GM19438 (cell line): ENCODE results near the gene FANCG.

Experiments used
- ATAC-seq: cut with Tn5 transposase; IDR thresholded peaks from one replicate; pipeline ENCODE4 v1.9.1; 2021; ENCODE audit warnings: low read depth; ENCODE audit not compliant: unreplicated experiment

FANCG gene

DNA sequence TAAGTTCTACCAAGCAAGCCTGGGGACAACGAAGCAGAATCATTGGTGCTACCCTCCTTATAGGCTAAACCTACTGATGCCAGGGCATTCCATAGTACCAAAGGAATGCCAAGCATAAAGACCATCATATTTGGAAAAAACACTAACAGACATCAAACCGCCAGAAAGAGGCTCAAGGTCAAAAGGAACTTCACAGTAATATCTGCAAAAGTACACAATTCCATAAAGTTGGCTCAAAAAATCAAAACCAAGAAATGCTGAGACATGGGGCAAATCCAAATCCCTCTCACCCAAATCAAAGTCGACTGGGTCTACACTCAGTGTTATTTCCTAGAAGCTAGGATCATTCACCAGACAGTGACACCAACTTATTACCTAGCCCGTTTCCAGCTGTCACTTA lies 10.7 kb downstream of the FANCG start:
- no peak for ATAC-seq

DNA sequence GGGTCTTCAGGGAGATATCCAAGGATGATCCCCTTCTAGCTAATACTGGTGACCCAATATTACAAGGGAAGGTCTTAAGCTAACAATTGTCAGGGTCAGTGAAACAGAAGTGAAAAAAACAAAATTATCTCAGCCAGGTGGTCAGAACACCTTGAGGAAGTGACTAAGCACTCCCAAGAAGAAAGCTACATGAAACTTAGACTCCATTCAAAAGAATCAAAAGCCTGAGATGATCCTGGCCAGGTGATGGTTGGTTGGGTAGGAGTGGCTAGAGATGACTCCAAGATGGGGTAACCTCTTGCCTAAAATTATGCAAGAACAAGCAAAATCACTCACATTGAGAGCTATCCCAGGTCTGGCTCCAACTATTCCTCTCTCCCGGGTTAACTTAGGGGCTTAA lies 12.7 kb downstream of the FANCG start:
- no peak for ATAC-seq

DNA sequence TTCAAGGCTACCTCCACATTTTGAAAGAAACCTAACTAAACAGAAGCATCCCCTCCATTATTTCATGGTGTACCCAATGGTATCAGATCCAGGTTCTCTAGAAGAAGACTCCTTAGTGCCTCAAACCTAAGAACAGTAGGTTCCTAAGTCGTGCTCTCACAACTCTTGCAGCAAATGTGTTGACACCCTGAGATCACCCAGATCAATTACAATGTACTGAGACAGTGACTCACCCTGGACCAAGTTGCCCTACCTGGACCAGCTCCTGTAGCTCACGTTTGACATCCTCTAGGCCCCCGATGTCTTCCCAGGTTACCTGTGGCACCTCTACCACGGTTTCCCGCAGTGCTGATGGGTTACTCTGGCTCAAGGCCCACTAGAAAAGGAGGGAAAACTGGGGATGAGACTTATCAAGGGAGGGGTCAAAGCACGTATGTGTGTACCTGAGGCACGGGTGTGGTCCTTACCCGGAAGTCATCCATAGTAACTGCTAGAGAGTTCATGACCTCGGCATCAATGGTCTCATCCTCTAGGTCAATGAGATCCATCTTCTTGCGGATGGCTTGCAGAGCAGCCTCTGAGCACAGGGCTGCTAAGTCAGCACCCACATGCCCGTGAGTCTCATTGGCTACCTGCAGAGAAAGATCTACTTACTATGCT lies 19.1 kb downstream of the FANCG start:
- ATAC-seq, result no peak

DNA sequence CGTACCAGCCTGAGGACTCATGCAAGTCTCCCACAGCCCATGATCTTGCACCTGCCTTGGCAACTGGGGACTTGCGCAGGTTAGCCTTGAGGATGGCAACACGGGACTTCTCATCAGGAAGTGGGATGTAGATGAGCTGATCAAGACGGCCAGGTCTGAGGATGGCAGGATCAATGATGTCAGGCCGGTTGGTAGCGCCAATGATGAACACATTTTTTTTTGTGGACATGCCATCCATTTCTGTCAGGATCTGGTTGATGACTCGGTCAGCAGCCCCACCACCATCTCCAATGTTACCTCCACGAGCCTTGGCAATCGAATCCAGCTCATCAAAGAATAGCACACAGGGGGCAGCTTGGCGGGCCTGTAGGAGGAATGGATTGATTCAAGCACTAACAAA lies 20.3 kb downstream of the FANCG start:
- no peak for ATAC-seq

DNA sequence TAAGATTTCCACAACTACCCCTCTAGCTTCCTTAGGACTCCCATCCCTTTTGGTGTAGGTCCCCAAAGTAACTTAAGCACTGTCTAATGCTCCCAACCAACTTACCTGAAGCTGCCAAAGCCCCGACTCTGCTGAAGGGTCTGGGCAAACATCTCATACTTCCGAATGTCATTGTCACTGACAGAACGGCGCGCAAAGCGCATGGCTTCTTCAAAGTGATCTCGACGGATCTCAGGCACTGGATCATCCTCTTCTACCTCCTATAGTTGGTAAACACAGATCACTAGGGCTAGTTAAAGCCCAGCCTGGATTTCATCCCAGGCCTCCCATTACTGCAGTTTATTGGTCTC lies 22.5 kb downstream of the FANCG start:
- no peak for ATAC-seq

DNA sequence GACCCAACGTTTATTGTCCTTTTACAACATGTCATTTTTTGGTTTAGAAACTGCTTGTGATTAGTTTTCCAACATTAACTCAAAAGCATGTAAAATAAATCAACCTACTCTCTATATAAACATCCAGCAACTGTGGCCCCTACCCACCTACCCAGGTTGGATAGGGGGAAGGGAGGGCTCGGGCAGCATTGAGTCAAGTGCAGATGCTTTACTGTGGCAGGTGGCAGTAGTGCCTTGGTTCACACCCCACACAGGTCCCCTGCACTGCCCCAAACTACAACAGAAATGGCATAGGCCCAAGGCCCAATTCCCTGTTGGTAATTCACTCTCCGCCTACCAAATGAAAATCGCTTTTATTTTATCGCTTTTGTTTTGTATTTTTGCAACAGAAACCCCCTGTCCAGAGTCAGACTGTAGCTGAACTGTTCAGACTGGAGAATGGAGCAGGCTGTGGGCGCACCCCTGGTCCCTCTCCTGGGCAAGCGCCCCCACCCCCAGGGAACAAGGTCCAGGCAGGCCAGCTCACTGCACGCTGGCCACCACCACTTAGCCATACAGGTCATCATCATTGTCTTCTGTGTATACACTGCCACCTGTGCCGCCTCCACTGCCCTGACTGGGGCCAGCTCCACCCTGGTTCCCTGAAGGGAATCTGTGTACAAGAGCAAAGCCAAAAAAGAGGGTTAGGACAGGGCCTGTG lies 23.0 kb downstream of the FANCG start:
- no peak for ATAC-seq

DNA sequence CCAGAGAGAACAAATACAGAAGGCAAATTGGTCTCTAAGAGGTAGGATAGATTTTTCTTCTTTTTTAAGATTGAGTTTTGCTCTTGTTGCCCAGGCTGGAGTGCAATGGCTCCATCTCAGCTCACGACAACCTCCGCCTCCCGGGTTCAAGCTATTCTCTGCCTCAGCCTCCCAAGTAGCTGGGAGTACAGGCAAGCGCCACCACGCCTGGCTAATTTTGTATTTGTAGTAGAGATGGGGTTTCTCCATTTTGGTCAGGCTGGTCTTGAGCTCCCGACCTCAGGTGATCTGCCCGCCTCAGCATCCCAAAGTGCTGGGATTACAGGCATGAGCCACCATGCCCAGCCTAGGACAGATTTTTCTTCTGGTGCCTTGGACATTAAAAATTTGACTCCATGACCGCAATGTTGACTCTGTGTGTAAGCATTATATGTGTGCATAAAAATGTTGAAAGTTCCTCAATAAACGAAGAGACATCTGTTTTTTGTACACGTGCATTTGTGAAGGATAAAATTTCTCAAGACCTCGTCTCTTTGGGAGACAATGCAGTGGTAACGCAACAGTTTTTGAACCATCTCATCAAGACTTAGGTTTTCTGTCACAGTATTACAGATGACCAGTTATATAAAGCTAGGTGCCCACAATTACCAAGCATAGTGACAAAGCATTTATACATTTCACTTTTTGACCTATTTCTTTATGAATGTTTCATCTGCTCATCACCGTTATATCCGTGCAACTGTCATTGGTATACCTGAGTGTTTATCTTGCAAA lies 24.7 kb downstream of the FANCG start:
- ATAC-seq, result no peak

DNA sequence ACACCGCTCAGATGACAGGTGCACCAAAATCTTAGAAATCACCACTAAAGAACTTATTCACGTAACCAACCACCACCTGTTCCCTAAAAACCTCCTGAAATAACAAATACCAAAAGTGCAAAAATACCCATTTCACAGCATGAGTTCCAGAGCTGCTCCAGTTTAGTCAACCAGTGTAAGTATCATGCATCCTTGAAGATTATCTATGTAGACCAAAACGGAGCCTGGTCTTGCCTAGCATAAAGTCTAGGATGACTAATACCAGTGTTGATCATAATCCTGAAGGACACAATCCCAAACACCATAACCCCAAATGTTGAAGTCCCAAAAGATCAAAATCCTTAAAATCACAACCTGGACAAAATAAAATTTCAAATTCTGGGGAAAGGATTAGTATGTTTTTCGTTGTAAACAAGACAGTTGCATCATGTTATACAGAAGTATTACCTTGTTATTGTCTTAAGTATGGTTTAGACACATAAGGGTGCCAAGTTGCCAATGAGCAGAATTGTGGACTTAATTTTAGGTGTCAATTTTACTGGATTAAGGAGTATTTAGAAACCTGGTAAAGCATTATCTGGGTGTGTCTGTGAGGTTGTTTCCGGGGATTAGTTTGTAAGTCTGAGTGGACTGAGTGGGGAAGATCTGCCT lies 25.4 kb downstream of the FANCG start:
- no peak for ATAC-seq

DNA sequence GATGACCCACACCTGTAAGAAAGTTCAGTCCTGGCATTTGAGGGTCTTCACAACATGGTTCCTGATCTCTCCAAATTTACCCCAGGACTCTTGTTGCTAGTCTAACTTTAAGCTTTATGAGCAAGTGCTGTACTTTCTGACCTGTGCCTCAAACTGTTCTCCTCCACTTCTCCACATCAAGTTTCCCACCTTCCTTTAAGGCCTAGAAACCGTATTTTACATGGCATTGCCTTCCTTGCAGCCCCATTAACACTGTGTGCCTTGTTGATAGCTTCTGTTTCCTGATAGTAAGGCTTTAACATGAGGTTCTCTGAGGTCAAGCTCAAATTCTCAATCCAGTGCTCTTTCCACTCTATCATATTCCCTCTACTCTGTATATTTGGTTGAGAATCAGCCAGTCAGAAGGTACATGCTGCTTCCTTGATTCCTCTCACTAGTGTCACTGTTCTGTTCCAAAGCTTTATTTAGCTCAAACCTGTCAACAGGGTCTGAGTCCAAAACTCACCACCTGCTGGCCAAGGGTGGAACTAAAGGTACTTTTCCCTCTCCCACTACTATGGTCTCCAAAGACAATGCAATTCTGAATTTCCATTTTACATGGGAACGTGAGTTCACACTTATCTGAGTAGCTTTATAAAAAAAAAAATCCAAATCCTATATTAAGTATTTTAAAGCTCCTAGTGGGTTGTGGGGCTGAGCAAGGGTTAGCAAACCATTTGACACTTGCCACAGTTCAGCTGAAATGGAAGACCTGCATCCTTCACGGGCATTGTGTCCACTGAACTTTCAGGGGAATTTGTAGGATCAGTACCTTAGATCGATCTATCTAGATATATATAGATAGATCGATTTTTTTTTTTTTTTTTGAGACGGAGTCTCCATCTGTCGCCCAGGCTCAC lies 28.4 kb downstream of the FANCG start:
- no peak for ATAC-seq

DNA sequence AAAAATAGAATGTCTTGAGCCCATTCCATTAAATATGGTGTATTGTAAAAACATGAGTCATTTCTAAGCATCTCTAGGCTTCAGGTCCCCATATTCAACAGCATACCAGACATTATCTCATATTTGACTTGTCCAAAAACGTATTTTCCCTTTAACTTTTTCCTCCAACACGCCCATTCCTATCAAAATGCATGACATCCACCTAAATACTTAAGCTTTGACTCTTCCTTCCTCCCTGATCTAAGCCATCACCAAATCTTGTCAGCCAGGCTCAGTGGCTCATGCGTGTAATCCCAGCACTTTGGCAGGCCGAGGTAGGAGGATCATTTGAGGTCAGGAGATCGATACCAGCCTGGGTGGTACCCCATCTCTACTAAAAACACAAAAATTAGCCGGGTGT lies 31.2 kb downstream of the FANCG start:
- ATAC-seq, result no peak

DNA sequence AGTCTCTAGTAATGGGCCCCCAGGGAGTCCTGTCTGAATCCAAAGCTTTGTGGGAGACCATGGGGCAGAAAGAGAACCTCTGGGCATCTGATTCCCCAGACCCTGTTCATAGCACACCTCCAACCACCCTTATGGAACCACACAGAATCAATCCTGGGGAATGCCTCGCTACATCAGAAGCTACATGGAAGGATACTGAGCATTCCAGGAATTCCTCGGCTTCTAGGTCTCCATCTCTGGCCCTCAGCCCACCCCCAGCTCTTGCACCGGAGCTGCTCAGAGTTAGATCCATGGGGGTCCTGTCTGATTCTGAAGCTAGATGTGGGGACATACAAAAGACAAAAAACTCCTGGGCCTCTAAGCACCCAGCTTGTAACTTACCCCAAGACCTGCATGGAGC lies 35.7 kb downstream of the FANCG start:
- no peak for ATAC-seq

DNA sequence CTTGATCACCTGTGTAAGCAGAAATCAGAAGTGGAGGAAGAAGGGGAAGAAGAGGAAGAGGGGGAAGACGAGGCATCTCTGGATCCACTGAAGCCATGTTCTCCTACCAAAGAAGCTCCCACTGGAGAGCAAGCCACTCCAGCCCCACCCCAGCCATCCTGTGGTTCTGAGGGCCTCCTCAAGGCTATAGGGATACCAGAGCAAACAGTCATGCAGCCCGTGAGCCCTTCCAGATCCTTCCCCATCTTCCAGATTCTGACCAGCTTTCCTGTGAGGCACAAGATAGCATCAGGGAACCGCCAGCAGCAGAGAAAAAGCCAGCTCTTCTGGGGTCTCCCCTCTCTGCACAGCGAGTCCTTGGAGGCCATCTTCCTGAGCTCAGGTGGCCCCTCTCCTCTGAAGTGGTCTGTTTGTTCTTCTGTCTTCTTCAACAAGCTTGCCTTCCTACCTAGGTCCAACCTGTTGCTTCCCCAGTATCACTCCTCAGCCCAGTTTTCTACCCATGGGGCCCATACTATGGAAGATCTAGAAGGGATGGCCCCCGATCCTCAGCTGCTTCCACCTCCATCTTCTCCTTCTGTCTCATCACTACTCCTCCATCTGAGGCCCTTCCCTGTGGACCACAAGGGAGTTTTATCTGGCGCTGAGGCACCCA lies 36.7 kb downstream of the FANCG start:
- no peak for ATAC-seq

DNA sequence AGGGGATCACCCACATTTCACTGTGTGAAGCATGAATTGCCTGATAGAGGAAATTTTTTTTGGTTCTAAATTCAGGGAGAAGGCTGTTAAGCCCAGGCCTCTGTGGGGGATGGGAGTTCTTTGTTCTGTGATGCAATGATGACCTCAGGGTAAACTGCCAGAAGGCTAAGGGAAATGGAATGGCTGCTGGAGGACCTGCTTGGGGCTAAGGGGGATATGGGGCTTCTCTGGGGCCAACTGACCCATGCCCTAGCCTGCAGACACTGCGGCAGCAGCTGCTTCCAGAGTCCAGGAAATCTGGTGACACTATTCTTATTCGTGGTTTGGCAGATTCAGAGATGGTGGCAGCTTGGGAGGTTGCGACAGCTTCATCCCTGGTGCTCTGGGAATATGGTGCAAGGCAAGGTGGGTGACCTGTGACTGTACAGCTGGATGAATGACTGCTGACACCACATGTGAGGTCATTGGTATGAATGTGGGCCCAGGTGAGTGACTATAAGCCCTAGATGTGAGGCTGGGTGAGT lies 37.6 kb downstream of the FANCG start:
- ATAC-seq, result no peak

DNA sequence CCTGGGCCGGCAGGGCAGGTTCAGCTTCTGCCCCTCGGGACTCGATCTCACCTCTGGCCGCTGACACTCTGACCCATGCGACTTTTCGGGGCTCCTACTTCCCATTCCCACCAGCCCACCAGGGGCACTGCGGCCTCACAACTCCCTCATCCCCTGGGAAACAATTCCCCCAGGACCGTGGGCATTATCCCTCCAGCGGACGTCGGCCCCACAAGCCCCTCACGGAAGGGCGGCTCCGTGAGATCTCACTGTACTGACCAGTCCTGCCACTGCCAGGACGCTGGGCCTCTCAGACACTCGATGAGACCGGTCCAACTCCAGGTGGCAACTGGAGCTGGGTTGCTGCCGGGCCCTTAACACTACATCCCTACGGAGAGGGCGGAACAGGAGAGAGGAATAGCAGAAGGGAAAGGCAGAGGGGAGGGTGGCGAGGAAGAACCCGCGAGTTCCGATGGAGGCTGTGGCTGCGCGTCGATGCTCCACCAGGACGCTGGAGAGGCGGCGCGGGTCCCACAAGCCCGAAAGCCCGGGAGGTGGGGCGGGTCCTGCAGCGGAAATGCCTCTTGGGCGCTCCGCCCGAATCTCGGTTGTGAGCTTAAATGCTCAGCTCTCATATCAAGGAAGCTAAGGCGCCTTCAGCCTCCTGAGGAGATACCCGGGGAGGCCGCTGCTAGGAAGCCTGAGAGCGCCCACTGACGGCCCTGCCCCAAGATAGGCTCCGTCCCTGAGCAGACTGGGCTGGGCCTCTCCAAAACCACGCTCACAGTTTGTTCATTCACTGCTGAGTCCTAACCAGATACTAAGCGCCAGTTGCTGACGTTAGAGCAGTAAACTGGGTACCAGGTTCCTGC lies 43.7 kb downstream of the FANCG start:
- ATAC-seq, result no peak

DNA sequence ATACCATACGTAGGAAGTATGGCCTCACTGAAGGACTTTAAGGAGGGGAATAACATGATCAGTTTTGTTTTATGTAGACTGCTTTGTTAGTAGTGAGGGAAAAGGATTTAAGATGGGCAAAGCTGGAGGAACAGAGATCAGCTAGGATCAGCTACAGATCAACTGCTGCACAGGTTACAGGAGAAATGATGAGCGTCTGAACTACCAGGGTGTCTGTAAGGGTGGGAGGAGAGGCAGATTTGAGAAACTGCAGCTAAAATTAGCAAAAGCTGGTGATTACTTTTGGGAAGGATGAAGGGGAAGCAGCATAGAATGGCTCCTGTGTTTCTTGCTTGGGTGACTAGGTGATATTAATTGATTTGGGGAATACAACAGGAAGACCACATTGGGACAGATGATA lies 46.6 kb downstream of the FANCG start:
- no peak for ATAC-seq

DNA sequence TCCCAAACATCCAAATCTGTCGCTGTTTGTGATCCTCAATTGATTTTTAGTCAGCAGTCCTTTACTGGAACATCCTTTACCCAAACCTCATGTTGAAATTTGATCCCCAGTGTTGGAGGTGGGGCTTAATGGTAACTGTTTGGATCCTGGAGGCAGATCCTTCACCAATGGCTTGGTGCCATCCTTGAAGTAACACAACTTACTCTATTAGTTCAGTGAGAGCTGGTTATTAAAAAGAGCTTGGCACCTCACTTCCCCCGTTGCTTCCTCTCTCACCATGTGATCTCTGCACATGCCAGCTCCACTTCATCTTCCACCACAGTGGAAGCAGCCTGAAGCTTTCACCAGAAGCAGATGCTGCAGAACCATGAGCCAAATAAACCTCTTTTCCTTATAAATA lies 49.9 kb downstream of the FANCG start:
- ATAC-seq, result no peak

DNA sequence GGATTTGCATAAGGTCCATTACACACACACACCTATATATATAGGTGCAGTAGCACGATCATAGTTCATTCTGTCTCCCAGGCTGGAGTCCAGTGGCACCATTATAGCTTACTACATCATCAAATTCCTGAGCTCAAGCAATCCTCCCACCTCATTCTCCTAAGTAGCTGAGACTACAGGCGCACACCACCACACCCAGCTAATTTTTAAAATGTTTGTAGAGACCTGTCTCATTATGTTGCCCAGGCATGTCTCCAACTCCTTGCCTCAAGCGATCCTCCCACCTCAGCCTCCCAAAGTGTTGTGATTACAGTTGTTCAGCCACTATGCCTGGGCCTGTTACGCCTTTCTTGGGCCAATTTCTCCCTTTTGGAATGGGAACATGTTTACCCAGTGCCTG lies 50.5 kb downstream of the FANCG start:
- ATAC-seq, result no peak

DNA sequence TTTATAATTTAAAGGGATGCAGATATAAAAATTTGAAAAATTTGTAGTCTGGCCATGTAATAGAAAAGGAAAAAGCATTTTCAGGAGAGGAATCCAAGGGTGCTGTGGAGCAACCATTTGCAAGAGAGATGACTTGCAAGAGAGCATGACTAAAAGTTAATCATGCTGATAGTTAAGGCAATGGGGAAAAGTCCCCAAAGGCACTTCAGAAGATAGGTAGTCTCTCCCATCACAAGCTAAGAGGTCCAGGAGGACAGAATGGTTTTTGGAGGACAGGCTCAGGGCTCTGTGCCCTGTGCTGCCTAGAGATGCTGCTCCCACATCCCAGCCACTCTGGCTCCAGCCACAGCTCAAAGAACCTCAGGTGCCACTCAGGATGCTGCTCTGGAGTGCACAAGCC lies 51.4 kb downstream of the FANCG start:
- no peak for ATAC-seq

DNA sequence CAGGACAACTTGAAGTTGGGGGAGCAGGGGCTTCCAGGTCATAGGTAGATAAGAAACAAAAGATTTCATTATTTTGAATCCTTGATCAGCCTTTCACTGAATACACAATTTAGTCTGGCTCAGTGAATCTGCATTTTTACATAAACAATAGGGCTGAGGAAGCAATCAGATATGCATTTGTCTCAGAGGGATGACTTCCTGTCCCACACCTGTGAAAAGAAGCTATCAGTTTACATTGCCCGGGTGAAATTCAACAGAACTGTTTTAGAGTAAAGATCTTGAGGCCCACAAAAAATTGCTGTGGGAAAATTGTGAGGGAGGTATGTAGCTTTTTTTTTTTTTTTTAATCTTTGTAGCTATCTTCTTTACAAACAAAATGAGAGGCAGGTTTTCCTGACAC lies 51.9 kb downstream of the FANCG start:
- no peak for ATAC-seq
